K562 (cell line): Measurements from ENCODE around the gene PRR36. TPM values are rescaled to one million over a fixed set of nuclear protein-coding genes. Genes with fewer than 3 reads are reported as not detected.

Source experiments
- E2F1 ChIP-seq: sonication (generic); formaldehyde crosslinking; IDR thresholded peaks from 2 replicates; pipeline ENCODE4 v1.8.1; 2023; ENCODE audit warnings: mild to moderate bottlenecking, missing genetic modification reagents, moderate library complexity
- TBP ChIP-seq: optimal IDR thresholded peaks from 2 replicates; pipeline ENCODE3; 2011; ENCODE audit warnings: low read depth, low read length, improper control_type of control experiment
- THAP12 ChIP-seq: fragments of 250-450 bp; sonication (Bioruptor Pico); IDR thresholded peaks from 2 replicates; pipeline ENCODE4 v1.9.0; 2021; ENCODE audit warnings: mild to moderate bottlenecking, inconsistent platforms
- USF2 ChIP-seq: sonication (generic); formaldehyde crosslinking; IDR thresholded peaks from 2 replicates; pipeline ENCODE4 v1.5.0; 2020; ENCODE audit warnings: missing genetic modification reagents
- WHSC1 ChIP-seq: IDR thresholded peaks from one replicate; pipeline ENCODE4 v1.6.1; 2012; ENCODE audit warnings: low read length, control low read depth, inconsistent platforms
- ZBTB40 ChIP-seq, 2 experiments: fragments of 450-650 bp in 1 of 2; sonication (generic) in 1 of 2; formaldehyde crosslinking in 1 of 2; IDR thresholded peaks; 2 replicates each; pipeline versions ENCODE4 v1.7.1 to v1.9.0; 2016 to 2022; ENCODE audit warnings: inconsistent platforms in 1 of 2, mild to moderate bottlenecking in 1 of 2, missing genetic modification reagents in 1 of 2
- ZNF133 ChIP-seq: fragments of 250-450 bp; sonication (Bioruptor Pico); IDR thresholded peaks from 2 replicates; pipeline ENCODE4 v1.4.0; 2020; ENCODE audit warnings: mild to moderate bottlenecking
- ZNF134 ChIP-seq: fragments of 250-450 bp; sonication (Bioruptor Pico); conservative IDR thresholded peaks from 2 replicates; pipeline ENCODE4 v1.4.0; 2020
- ZNF398 ChIP-seq: fragments of 250-450 bp; sonication (Bioruptor Pico); IDR thresholded peaks from 2 replicates; pipeline ENCODE4 v1.8.0; 2021; ENCODE audit warnings: moderate library complexity, mild to moderate bottlenecking, inconsistent platforms
- ZNF785 ChIP-seq: fragments of 250-450 bp; sonication (Bioruptor Pico); IDR thresholded peaks from 2 replicates; pipeline ENCODE4 v1.4.0; 2020; ENCODE audit warnings: mild to moderate bottlenecking
- polyA plus RNA-seq, 8 experiments: library from polyadenylated mRNA; depleted of rRNA in 4 of 8; stranded (reverse) in 5 of 8; unstranded in 3 of 8; fragments of >200 nt; fragmentation: Nextera tagmentation in 2 of 8; fragmentation: Illumina TruSeq in 1 of 8; extraction: Ambion mirVana in 2 of 8; extraction: Trizol in 1 of 8; gene quantifications; 2 replicates each; pipeline versions ENCODE4 v1.2.1 to v1.2.3, GENCODE V29; 2011 to 2014; ENCODE audit warnings: inconsistent platforms in 1 of 8, missing spikeins in 1 of 8
- total RNA-seq, 7 experiments: library from RNA; depleted of rRNA in 6 of 7; stranded (reverse); fragments of >200 nt in 6 of 7; fragmentation: Illumina TruSeq in 2 of 7; extraction: Trizol in 2 of 7; gene quantifications; 2 replicates each; pipeline versions ENCODE4 v1.2.1 to v1.2.3, GENCODE V29; 2011 to 2021; ENCODE audit warnings: low replicate concordance in 1 of 7

Gene PRR36
- total and polyA plus RNA-seq, 9 of the 15 experiments (the other 6 are each of a cell fraction or from before 2014, with no cell fraction given): 0.05 to 0.42 (median 0.06) TPM; not detected in 6

- TF ChIP-seq ZBTB40 (IDR thresholded peaks at IDR 0.05) (peak; percentile 65), ZBTB40 (CRISPR knock-in tag; IDR thresholded peaks at IDR 0.05) (no peak), ZNF398 (CRISPR knock-in tag) (no peak), ZNF134 (CRISPR knock-in tag) (no peak), ZNF133 (no peak), TBP (peak; percentile 52), E2F1 (CRISPR knock-in tag) (0 out of 2 replicates have a peak, but pooled peaks have one; percentile 66), USF2 (CRISPR knock-in tag) (no peak), WHSC1 (no peak), ZNF785 (no peak), THAP12 (CRISPR knock-in tag) (peak; percentile 59)
Observed at GRCh38 chr19:7920519-7921301, 46.5 kb upstream of the PRR36 start (continued).
